NCI-H524 treated with DMSO at 0.1 percent for 48 hours (cell line): Measurements from ENCODE around the gene FAM98B.
"Not testable (repeated sequence)": the region's sequence is repeated elsewhere in the genome, so short reads cannot be mapped to it uniquely, and the experiment has no call there.

ENCODE experiments used
- DNase-seq: peaks from one replicate; lab custom pipeline; 2025; lab: John Stamatoyannopoulos, UW

The FAM98B gene

DNA sequence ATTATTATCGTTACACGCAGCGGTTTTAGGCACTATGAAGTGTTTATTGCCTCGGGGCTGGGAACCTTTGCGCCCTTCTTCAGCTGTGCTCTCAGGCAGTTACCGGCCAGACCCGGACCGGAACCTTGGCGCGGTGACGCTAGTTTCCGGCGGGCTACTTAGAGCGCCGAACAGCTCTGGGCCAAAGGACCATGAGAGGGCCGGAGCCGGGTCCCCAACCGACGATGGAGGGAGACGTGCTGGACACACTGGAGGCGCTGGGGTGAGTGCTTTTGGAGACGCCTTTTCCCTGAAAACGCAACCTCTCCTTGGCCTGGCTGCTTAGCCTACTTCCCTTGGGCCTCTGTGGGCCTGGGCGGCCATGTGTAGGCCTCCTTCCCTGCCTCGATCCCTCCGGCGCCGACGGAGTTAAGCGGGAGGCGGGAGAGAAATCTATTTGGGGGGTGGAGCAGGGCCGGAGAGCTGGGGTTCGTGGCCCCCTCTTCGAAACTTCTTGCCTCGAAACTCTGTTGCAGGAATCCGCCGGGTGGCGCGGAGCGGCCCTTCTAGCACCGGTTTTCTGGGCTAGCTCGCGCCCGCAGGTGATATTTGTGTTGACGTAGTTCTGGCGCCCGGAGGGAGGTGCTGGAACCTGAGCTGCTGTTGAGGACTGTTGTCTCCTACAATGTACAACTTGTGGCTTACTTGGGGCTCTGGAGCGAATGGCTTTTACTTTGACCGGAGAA, at the start of gene FAM98B:
Gene FAM98B (plus strand): TSS at position 157 of the 725 bp plus-strand sequence. CDS start 35 bp downstream, at position 192.
- DNase-seq: peak; percentile 30

DNA sequence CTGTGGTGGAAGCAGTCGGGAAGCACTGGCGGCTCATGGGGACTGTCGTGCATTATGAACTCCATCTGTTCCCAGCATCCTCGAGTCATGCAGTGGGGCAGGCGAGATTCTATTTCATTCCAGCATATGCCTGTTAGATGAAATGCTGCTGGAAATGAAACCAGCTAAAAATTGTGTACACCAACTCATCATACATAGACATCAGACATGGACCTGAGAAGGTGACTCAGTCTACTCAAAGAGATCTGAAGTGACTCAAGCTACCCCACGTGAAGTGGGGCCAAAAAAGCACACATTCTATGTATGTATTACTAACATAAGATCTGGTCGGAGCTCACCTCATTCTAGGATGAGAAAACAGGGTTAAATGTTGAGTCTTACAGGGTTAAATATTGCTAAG, 47.5 kb upstream of the FAM98B start:
- no peak for DNase-seq

DNA sequence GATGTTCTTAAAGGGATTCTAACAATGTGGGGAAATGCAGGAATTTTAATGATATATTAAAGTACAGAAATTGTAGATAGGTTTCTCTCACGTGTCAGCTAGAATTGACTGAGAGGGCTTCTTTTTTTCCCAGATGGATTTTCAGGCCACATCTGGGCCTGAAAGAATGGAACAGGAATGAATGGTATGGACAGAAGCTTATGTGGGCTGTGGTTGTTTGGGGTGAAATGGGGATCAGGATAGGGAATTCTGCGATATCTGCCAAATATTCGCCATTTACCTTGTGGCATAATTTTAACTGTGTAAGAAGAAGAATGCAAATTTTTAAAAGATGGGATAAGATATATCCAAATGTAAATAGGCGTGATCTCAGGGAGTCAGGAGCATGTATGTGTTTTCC, 45.4 kb upstream of the FAM98B start:
- DNase-seq: no peak

DNA sequence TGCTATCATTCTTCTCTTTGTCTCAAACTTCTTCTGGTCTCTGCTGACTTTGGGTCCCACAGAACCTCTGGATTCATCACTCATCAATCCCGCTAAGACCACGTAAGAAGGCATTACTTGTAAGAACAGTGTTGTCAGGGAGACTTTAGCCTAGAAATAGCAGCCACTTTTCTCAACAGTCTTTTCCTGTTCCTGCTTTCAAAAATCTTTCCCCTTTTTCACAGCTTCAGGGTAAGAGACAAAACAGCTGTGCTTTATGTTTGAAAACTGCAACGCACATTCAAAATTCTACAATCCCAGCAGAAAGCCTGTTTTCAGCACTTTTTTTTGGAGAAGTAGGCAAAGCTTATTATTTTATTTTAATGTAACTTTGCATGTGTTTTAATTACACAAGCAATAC, 42.0 kb upstream of the FAM98B start:
- DNase-seq: no peak

DNA sequence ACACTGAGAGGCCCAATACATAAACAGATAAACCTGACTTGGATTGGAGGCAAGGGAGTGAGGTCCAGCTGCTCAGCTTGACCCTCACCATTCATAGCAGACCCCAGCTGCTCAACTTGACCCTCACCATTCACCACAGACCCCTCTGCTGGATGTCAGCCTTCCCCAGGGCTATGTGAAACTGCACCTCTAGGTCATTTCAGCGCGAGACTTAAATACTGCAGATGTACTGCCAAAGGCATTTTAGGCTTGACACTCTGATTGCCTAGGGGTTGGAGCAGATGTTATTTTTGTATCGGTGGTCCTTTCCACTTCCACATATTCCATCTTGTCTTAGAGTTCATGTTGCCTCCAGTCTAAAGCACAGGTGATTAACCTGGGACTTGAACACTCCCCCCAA, 41.5 kb upstream of the FAM98B start:
- DNase-seq: no peak

DNA sequence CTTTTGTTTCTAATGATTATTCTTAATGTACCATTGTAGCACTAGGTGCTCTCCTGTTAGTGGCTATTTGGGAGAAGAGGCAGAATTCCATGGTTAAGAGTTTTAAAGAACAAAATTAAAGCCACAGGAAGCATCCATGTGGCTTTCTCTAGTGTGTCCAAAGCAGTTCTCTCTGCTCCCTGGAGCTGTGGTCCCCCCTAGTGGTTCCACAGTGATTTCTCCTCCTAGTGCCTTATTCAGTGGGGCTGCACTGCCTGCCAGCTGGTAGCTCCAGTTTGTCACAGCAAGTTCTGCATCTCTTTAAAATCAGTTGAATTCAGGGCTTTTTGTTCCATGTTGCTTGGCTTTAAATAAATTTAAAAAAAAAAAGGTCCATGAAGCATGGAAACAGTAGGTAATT, 39.6 kb upstream of the FAM98B start:
- no peak for DNase-seq

DNA sequence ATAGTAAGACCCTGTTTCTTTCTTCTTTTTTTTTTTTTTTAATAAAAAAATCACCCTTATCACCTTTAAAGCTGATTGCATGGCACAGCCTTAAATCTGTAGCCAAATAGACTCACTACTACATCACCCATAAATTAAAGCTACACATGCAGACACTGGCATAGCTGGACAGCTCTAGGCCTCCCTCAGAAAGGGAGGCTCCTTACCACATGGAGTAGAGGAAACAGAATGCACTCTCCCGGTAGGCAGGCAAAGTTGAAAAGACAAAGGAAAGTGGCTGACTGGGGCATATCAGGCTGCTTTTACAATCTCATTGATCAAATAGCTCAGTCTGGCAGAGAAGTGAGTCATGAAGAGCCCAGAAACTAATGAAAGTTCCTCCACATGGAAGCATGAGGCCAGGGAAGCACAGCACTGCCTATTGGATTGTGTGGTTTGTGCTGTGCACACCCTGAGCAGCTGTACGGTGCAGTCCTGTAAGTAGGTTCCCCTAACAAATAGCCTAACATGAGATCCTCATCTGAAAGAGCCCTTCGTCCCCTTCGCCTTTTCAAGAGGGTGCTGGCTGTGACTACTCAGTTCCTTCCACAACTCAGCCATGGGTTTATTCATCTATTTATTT, 32.7 kb upstream of the FAM98B start:
- DNase-seq: no peak

DNA sequence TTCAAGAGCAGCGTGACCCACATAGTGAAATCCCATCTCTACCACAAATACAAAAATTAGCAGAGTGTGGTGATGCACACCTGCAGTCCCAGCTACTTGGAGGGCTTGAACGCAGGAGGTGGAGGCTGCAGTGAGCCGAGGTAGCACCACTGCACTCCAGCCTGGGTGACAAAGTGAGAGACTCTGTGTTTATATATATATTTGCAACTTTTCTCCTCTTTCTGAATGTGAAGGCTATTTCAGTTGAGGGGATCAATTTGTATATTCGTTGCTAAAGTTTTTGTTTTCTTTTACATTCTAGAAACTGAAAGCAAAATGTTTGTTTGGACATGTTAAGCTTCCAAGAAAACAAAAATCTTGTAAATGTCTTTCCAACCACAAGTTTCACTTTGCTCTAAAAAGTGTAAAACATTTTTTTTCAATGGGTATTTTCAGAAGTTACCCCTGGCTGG, 29.8 kb upstream of the FAM98B start:
- DNase-seq: no peak

DNA sequence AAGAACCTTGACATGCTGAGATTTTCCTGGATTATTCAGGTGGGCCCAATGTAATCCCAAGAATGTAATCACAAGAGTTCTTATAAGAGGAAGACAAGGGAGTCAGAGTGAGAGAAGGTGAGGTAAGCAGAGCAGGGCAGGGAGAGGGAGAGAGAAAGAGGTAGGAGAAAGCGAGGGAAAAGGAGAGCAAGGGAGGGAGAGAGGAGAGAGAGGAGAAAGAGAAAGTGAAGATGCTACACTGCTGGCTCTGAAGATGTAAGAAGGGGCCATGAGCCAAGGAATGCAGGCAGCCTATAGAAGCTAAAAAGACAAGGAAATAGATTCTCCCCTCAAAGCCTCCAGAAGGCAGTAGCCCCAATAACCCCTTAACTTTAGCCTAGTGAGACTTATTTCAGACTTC, 28.7 kb upstream of the FAM98B start:
- DNase-seq: no peak

DNA sequence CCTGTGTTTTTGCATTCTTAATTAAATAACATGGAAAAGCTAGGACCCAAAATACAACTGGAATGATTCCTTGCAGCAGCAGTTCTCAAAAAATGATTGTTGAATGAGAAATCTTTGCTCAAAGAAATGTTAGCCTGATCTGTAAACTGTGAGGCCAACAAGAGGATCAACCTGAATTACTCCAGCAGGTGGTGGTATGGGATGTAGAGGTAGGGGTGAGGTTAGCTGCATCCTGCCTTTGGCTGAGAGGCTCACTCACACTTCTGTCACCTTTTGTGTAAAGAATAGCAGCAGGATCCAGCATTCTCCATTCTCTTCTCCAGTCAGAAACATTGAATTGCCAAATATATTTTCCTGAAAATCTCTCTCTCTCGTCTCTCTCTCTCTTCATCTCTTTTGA, 26.5 kb upstream of the FAM98B start:
- DNase-seq: no peak

DNA sequence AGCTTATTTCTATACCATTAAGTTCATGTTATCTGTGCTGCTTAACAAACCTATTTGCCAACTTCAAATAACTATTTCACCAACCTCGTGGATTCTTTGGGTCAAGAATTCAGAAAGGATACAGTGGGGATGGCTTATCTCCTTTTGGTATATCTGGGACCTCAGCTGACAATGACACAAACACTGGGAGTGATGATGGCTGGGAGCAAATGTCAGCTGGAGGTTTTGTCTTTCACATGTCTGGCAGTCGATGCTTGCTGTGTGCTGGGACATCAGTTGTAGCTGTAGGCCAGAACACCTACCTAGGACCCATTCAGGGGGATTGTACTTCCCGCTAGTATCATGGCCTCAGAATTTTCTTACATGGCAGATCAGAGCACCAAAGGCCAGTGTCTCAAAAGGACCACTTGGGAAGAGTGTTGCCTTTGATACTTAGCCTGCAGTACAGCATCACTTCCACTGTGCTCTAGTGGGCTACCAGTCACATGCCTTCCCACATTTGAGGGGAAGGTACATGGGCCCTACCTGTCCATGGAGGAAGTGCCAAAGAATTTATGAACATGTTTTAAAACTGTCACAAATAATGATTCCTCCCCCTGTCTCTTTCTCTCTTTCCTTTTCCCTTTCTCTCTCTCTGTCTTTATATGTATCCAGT, 23.7 kb upstream of the FAM98B start:
- DNase-seq: no peak

DNA sequence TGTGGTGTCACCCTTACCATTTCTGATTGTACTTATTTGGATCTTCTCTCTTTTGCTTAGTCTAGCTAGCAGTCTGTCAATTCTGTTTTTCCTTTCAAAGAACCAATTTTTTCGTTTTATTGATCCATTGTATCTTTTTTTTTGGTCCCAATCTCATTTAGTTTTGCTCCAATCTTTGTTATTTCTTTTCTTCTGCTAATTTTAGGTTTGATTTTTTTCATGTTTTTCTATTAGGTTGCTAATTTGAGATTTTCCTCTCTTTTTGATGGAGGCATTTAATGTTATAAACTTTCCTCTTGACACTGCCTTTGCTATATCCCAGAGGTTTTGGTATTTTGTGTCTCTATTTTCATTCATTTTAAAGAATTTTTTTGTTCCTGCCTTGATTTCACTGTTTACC, 16.9 kb upstream of the FAM98B start:
- DNase-seq: no peak

DNA sequence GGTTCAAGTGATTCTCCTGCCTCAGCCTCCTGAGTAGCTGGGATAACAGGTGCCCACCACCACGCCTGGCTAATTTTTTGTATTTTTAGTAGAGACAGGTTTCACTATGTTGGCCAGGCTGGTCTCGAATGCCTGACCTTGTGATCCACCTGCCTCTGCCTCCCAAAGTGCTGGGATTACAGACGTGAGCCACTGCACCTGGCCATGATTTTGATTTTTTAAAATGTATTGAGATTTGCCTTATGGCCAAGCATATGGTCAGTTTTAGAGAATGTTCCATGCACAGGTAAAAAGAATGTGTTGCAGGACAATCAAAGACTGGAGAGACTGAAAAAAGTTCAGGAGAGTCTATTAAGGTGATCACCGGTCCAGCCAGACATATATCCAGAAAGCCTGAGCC, 16.3 kb upstream of the FAM98B start:
- DNase-seq: not testable (repeated sequence)

DNA sequence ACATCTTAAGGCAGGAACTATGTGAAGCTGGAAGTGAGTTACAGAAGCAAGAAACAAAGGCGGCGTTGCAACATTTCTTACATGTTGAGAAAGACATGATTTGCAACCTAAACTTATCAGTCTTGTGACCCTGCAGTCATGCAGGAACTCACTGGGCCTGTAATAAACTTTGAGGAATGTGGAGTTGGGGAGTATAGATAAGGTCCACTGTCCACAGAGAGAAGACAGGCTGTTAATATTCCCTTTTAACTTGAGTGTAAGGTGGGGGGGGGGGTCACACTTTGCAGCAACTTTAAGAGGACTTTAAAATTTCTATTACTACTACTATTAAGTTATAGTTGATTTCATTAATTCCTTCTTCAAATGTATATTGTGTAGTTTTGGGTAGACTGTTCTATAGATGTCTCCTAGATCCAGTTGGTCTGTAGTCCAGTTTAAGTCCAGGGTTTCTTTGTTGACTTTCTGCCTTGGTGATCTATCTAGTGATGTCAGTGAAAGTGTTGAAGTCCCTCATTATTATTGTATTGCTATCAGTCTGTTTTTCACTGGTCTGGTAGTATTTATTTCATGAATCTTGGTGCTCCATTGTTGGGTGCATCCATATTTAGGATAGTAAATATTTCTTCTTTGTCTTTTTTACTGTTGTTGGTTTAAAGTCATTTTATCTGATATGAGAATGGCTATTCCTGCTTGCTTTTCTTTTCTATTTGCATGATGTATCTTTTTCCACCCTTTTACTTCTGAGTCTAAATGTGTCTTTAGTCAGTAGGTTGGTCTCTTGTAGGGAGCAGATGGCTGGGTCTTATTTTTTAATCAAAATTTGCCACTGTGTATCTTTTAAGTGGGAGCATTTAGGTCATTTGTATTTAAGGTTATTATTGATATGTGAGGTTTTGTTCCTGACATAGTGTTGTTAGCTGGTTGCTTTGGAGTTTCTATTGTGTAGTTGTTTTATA, 15.6 kb upstream of the FAM98B start:
- DNase-seq: no peak

DNA sequence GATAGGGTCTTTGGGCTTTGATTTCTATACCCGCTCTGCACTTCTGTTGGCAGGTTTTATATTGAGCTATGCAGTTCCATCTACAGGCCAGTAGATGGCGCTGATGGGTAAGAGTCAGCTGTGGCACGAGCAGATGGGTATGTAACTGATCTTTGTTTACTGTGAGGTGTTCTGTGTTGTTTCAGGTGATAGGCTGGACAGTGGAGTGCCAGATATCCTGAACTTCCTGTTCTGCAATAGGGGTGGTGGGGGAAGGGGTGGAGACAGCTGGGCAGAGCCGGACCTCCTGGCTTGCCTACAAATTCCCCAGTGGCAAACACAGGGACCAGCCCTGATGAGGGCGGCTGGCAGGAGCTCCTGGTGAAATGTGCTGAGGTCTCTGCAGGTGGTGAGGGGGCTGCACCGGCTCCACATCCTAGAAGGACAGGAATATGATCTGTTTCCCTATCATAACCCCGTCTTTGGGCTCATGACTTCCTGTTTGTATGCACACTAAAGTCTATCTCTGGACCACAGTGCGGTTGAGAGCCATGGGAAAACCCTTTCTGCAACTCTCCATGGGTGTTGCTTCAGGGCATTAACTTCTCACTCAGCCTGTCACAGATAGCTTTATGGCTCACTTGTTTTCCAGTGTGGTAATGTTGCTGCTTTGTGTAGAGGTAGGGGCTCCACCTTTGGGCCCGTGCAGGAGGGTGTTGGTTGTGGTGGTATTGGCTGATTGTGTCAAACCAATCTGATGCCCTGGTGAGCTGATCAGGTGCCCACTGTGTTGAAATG, 13.4 kb upstream of the FAM98B start:
- DNase-seq: peak; percentile 70

DNA sequence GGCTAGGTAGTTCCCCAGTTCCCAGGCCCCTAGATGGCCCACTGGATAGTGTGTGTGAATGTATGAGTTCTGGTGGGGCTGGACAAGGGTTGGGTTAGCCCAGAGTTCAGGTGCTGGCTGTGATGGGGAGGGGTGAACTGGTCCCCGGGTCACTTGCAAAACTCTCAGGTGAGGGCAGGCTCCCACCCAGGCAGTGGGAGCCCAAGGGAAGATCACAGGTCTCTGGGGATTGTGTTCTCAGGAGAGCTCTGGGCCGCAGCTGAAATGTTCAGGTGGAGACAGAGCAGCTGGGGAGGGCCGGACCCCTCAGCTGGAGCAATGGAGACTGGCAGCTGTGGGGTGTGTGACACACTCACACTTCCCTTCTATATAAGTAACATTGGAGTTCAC, 12.8 kb upstream of the FAM98B start:
- DNase-seq: no peak

DNA sequence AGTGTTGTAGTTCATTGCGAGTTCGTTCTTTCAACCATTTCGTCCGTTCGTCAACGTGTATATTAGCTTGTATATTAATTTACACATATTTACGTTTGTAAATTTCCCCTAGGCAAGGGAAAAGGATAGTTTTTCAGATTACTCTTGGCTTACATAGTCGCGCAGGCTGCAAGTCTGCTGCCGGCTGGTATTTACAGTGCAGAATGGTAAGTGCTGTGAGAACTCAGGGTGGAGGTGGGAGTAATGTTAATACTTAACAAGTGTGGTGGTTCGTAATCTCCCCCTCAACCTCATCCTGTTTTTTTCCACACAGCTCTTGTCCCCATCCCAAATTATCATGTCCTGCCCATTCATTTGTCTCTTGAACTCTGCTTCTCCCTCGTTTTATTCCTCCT, 766 bp downstream of the FAM98B start:
- no peak for DNase-seq

DNA sequence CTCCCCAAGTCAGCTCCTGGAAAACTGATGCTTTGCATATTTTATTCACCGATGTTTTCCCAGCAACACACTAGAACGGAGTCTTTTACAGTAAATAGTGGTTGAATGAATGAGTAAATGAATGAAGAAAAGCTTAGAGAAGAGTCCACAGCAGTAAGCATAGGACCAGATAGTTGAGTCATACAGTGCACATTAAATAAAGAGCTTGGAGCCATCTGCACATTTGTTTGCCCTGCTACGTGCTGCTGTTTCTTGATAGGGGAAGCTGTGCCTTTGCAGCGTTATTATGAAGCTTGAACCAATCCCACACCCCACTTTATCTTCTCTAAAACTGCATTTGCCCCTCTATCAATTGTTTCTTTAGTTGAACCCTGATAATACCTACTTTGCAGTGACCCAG, 1.2 kb downstream of the FAM98B start:
- no peak for DNase-seq

DNA sequence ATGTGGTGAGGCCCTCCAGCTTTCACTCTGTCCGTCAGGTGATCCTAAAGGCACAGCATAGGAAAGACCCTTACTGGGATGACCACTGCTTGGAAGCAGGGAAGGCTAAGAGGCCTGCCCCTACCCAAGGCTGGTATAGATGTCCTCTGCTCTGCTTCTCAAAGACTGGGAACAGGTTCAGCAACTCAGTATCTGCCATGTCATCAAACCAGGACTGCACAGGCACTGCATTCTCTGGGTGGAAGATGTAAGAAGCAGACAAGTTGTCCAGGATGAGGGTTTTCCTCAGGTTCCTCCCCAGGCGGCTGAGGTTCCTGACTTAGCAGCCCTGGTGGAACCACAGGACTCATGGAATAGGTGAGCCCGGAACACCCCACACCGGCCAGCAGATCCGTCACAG, 4.7 kb downstream of the FAM98B start:
- no peak for DNase-seq

DNA sequence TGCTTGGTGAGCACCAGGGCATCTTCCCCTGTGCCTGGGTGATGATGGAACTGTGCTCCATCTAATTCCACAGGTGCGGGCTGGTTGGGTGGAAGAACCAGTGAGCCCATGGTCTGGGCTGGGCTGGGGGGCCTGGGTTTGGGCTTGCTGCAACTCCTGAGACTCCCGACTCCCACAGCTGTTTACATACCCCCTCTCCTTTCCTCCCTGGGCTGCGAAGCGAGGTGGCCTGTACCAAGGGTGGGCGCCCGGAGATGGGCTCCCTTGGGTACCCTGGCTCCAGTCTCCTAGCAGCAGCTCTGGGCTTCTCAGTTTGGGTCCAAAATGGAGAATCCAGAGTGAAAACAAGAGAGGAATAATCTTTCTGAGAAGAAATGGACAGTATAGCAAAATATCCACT, 5.6 kb downstream of the FAM98B start:
- no peak for DNase-seq

DNA sequence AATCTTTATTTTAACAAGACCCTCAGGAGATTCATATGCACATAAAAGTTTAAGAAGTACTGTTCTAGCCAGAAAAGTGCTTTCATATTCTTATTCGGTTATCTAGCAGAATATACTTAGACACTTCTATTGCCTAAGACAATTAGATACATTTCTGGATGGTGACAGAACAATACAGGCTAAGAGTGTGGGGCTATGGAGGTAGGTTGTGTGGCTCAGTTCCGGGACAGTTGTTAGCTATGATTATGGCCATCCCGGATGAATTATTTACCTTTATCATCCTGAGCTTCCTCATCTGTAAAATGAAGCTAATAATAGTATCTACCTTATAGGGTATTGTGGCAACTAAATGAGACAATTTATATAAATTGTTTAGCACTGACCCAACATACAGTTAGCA, 6.6 kb downstream of the FAM98B start:
- no peak for DNase-seq
